Cardiac atrium fibroblast (primary cell): ENCODE data around the gene BLNK. TPM values are rescaled to one million over a fixed set of nuclear protein-coding genes. Genes with fewer than 3 reads are reported as not detected.

Source experiments
- total RNA-seq: library from RNA; depleted of rRNA; stranded (reverse); fragments of >200 nt; gene quantifications from 2 replicates; pipeline ENCODE4 v1.2.3, GENCODE V29; 2015

Gene BLNK
- total RNA-seq = not detected in 2 replicates

DNA sequence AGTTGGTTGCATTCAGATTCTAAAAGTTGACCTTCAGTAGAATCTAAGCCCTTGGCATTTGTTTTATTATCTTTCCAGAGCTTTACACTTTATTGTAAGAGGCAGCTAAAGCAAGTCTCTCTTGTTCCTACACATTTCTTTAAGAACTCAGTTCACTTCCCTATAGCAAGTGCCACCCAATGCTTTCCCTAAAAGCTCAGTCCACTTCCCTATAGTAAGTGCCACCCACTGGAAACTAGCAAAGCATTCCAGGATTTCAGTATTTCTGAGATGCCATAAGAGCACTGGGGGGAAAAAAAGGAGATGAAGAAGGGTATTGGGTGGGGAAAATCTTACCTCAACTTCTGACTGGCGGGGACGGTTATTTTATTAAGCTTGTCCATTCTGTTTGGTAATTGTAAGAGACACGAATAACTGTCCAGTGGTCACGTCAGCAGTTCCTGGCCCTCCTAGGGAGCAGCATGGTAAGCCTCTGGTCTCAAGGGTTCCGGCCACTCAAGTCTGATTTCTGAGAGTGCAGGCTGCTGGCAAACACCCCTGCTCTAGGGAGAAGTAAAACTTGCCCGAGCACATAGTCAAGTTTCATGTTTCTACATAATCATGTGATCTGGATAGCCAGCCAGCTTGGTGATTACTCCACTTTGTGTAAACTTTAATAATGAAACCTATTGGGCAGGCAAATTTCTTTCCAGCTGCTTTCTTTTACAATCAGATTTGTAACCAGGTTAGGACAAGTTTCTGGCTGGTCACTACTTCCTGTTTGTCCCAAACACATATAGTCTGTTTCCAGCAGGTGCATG lies at the start of gene BLNK:
Gene BLNK, minus strand, starts transcription at position 554 of the 800 bp plus-strand sequence. Its CDS starts 171 bp downstream, at position 383.

DNA sequence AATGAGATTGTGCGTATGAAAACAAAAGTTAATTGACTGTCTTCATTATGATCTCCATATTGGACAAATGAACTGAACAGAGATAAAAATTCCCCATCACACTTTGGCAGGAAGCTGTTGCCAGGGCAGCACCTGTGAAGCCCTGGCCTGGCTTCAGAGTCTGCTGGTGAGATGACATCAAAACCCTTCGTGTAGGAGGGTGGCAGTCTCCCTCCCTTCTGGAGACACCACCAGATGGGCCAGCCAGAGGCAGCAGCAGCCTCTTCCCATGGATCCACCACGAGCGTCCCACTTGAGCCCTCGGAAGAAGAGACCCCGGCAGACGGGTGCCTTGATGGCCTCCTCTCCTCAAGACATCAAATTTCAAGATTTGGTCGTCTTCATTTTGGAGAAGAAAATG lies 32.9 kb upstream of the BLNK start, which contains the start of gene DNTT:
Gene DNTT, plus strand, starts transcription at position 205 of the 400 bp plus-strand sequence. Its CDS starts 64 bp downstream, at position 269.

Other genes with a start within 250 kb of the BLNK start
- 2.5 and 5.0 TPM in 2 replicates for gene CCNJ, start 228.0 kb downstream of the BLNK start, total RNA-seq
- 5.0 and 5.4 TPM in 2 replicates for gene ZNF518A, start 141.3 kb downstream of the BLNK start, total RNA-seq
- gene DNTT, start 32.9 kb upstream of the BLNK start, total RNA-seq = not detected in 2 replicates
- gene OPALIN, start 87.4 kb upstream of the BLNK start, total RNA-seq = not detected in 2 replicates
- under 0.01 TPM in 1 of 2 replicates, not detected in the other for gene TLL2, start 242.4 kb upstream of the BLNK start, total RNA-seq